HG03575 (cell line): Measurements from ENCODE around the gene TP73.

Experiments used
- ATAC-seq: cut with Tn5 transposase; IDR thresholded peaks from one replicate; pipeline ENCODE4 v1.9.1; 2021; ENCODE audit not compliant: unreplicated experiment, insufficient number of reproducible peaks, low FRiP score; ENCODE audit errors: extremely low read depth

TP73 gene

GRCh38 chr1:3668148-3668547, 15.8 kb downstream of the TP73 start:
- no peak for ATAC-seq

GRCh38 chr1:3668585-3669300, 16.4 kb downstream of the TP73 start:
- ATAC-seq, result no peak

- ATAC-seq, result no peak
Measured at GRCh38 chr1:3669421-3669821, 17.1 kb downstream of the TP73 start.

- no peak for ATAC-seq
Measured at GRCh38 chr1:3669971-3670431, 17.7 kb downstream of the TP73 start.

- no peak for ATAC-seq
Measured at GRCh38 chr1:3670823-3671265, 18.5 kb downstream of the TP73 start.

- no peak for ATAC-seq
Measured at GRCh38 chr1:3671371-3672180, 19.3 kb downstream of the TP73 start.

- ATAC-seq, result no peak
Measured at GRCh38 chr1:3672231-3672970, 20.1 kb downstream of the TP73 start.

GRCh38 chr1:3672971-3673361, 20.6 kb downstream of the TP73 start:
- ATAC-seq, result no peak

- no peak for ATAC-seq
Measured at GRCh38 chr1:3673381-3674099, 21.2 kb downstream of the TP73 start.

- no peak for ATAC-seq
Measured at GRCh38 chr1:3674100-3675094, 22.1 kb downstream of the TP73 start.

- ATAC-seq, result no peak
Measured at GRCh38 chr1:3675436-3675835, 23.1 kb downstream of the TP73 start.

GRCh38 chr1:3676581-3677470, 24.5 kb downstream of the TP73 start:
- peak; percentile 29 for ATAC-seq

- ATAC-seq, result peak; percentile 11
Measured at GRCh38 chr1:3677484-3677883, 25.2 kb downstream of the TP73 start.

- ATAC-seq, result no peak
Measured at GRCh38 chr1:3678361-3679097, 26.2 kb downstream of the TP73 start.

GRCh38 chr1:3679098-3679555, 26.8 kb downstream of the TP73 start:
- ATAC-seq, result no peak

GRCh38 chr1:3679799-3680453, 27.6 kb downstream of the TP73 start:
- no peak for ATAC-seq
